ENCODE measurements around the gene CUEDC2. TPM values are rescaled to one million over a fixed set of nuclear protein-coding genes. Genes with fewer than 3 reads are reported as not detected.

The CUEDC2 gene
- total RNA-seq, 2 donors from 2014 or later: 70.2 to 81.7 TPM

GRCh38 chr10:102400076-102400475 is 32.3 kb downstream of the CUEDC2 start:
- 74% methylated on average over 17 of the region's 17 CpGs for WGBS
- peaks cover 6% of the 10 kb centered on the region for H3K4me1 ChIP-seq (replicated peaks)
- no peaks in the 10 kb centered on the region for H3K36me3 ChIP-seq
- no peak for TF ChIP-seq POLR2A (IDR thresholded peaks at IDR 0.05)
- no peak for TF ChIP-seq POLR2AphosphoS5 (IDR thresholded peaks at IDR 0.05)
- no peak for TF ChIP-seq CTCF (IDR thresholded peaks at IDR 0.05)
- intact Hi-C loops (cut with DNase I): loop anchor here (2.0 kb wide), 1 partner anchor 171 kb away; no protein-coding TSS in a partner anchor
- H3K9me3 ChIP-seq: no peaks in the 10 kb centered on the region
- no peak overlapping the region for H3K4me3 ChIP-seq
- no peaks in the 10 kb centered on the region for H3K27me3 ChIP-seq (replicated peaks; ENCODE audit: insufficient read depth)
- DNase-seq (ENCODE audit: low spot score): no peak
- H3K27ac ChIP-seq: no peak overlapping the region

- no peaks in the 10 kb centered on the region for H3K9me3 ChIP-seq
- intact Hi-C loops (cut with DNase I): loop anchor here (2.0 to 10.0 kb wide), 5 partner anchors 105 to 231 kb away; partner anchors contain the start of genes ACTR1A, PITX3 and SUFU
- DNase-seq (ENCODE audit: low spot score): peak; percentile 85
- peak overlapping the region; percentile 49 to 52 for H3K4me3 ChIP-seq
- peaks cover 6% of the 10 kb centered on the region for H3K4me1 ChIP-seq (replicated peaks)
- H3K36me3 ChIP-seq: no peaks in the 10 kb centered on the region
- H3K27me3 ChIP-seq (replicated peaks; ENCODE audit: insufficient read depth): no peaks in the 10 kb centered on the region
- 3% methylated on average over 64 of the region's 72 CpGs for WGBS
- TF ChIP-seq POLR2A (IDR thresholded peaks at IDR 0.05) (peak; percentile 73), CTCF (IDR thresholded peaks at IDR 0.05) (peak; percentile 90 to 98 (median 97)), POLR2AphosphoS5 (IDR thresholded peaks at IDR 0.05) (peak; percentile 85)
- peak overlapping the region; percentile 86 to 89 for H3K27ac ChIP-seq
Measured at GRCh38 chr10:102399217-102400021, 33.0 kb downstream of the CUEDC2 start.

GRCh38 chr10:102398172-102399020 is 34.0 kb downstream of the CUEDC2 start:
- no peak for DNase-seq (ENCODE audit: low spot score)
- WGBS: 86% methylated on average over 21 of the region's 21 CpGs
- Histone ChIP-seq H3K27me3 (replicated peaks; ENCODE audit: insufficient read depth) (no peaks in the 10 kb centered on the region), H3K4me3 (no peak overlapping the region), H3K36me3 (no peaks in the 10 kb centered on the region), H3K9me3 (no peaks in the 10 kb centered on the region), H3K27ac (peak overlapping the region; percentile 86 to 89), H3K4me1 (replicated peaks) (peaks cover 6% of the 10 kb centered on the region)
- intact Hi-C loops (cut with DNase I): loop anchor here (2.0 to 10.0 kb wide), 4 partner anchors 106 to 230 kb away; partner anchors contain the start of genes ACTR1A, PITX3 and SUFU
- no peak for TF ChIP-seq POLR2AphosphoS5 (IDR thresholded peaks at IDR 0.05)
- no peak for TF ChIP-seq CTCF (IDR thresholded peaks at IDR 0.05)
- TF ChIP-seq POLR2A (IDR thresholded peaks at IDR 0.05): no peak

- intact Hi-C loops (cut with DNase I): loop anchor here (2.0 to 10.0 kb wide), 4 partner anchors 107 to 229 kb away; partner anchors contain the start of genes ACTR1A, PITX3 and SUFU
- DNase-seq (ENCODE audit: low spot score): no peak
- no peaks in the 10 kb centered on the region for H3K9me3 ChIP-seq
- no peak overlapping the region for H3K27ac ChIP-seq
- no peaks in the 10 kb centered on the region for H3K27me3 ChIP-seq (replicated peaks; ENCODE audit: insufficient read depth)
- TF ChIP-seq POLR2AphosphoS5 (IDR thresholded peaks at IDR 0.05): no peak
- no peak for TF ChIP-seq CTCF (IDR thresholded peaks at IDR 0.05)
- TF ChIP-seq POLR2A (IDR thresholded peaks at IDR 0.05): no peak
- H3K4me1 ChIP-seq (replicated peaks): peaks cover 6% of the 10 kb centered on the region
- 92% methylated on average over 14 of the region's 14 CpGs for WGBS
- H3K4me3 ChIP-seq: no peak overlapping the region
- H3K36me3 ChIP-seq: no peaks in the 10 kb centered on the region
Measured at GRCh38 chr10:102397222-102398171, 34.9 kb downstream of the CUEDC2 start.

Data from prostate gland (tissue), 2 donors.